OCI-LY3 (cell line): ENCODE results near the gene FAM117A.

Source experiments
- CTCF ChIP-seq: fragments of 200-600, 300-600 bp; sonication (generic); IDR thresholded peaks from 2 replicates; pipeline ENCODE4 v1.5.1; 2014; ENCODE audit warnings: antibody characterized with exemption, low read length, low read depth
- EZH2phosphoT487 ChIP-seq: fragments of 200-600 bp; shearing (Covaris generic); IDR thresholded peaks from 2 replicates; pipeline ENCODE4 v1.6.1; 2018; ENCODE audit warnings: antibody characterized with exemption, mixed run types, low read depth

DNA sequence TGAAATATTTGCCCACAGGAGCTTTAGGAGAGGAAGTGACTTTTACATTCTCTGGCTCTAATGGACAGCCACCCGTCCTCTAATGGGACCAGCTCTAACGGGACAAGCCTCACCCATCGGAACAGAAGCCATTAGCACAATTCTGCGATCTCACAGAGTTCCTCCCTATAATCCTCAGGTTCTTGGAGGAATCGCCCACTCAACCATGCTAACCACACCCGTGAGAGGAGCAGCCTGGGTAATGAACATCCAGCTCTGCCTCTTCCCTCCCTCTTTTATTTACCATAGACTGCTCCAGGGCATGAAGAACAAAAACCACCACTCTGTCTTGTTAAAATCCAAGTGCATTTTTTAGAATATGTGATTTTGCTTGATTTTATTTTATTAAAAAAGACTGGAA is 63.0 kb downstream of the FAM117A start:
- TF ChIP-seq CTCF (no peak), EZH2phosphoT487 (no peak)
